Stimulated activated CD4-positive, alpha-beta T cell treated with anti-CD3 and anti-CD28 coated beads, Interleukin-2, amount 100 ng/mL, for 24 hours (primary cell): ENCODE results near the gene ROBO2.

Experiments used
- DNase-seq, 2 donors: peaks; one replicate each; pipeline ENCODE4 v3.0.0-alpha.2; 2020

ROBO2 gene

DNA sequence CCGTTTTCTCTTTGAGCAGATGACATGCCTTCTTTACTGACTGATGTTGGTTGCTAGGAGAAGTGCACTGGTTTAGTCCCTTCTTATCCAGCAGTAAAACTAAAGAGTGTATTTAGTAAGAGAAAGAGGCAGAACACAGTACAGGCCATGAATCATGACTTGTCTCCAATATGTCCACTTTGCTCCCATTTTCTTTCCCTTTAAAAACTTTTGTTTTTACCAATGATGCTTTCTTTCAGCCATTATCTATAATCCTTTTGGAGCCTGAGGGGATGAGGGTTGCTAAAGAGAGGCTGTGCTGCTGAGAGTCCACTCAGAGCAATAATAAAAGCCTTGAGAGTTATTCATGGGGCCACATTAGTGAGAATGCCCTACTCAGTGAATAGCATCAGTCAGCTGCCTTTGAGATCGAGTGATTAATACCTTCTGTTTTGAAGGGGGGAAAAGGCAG, 12.2 kb downstream of the ROBO2 start:
- no peak for DNase-seq

DNA sequence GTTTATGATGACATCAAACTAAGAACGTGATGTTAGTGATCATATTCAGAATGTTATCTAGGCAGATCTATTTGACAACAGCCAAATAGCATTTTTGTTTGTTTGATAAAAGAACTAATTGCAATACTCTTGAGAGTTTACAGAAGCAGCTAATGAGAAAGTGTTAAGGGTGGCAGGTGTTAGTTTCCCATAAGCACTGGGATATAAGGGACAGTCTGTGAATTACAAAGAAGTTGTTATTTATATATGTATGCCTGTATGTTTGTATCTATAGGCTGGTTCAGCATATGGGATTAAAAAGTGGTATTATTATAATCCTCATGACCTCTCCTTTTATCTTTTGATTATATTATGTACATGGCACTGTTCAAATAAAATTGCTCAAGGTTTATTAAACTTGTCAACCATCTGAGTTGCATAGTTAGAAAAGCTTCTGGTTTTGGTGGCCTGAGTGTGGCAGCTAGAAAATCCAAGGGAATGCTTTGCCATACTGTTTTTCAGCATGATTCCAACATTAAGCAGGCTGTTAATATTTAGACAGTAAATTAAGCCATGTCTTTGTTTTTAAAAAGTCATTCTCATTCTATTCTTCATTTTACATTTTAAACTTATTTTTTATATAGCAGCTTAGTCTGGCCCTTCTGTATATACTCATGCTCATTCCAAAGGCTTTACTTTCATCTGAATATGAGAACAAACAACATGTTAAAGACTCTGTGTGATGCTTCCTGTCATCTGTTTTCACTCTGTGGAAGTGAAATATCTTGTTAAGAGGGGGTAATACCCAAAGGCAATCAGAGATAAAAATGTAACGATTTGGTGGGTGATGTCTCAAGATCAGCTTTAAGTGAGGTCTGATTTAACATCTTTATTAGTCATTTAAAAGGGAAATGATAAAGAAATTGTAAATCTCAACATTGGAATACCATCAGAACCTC, 13.1 kb downstream of the ROBO2 start:
- no peak for DNase-seq

DNA sequence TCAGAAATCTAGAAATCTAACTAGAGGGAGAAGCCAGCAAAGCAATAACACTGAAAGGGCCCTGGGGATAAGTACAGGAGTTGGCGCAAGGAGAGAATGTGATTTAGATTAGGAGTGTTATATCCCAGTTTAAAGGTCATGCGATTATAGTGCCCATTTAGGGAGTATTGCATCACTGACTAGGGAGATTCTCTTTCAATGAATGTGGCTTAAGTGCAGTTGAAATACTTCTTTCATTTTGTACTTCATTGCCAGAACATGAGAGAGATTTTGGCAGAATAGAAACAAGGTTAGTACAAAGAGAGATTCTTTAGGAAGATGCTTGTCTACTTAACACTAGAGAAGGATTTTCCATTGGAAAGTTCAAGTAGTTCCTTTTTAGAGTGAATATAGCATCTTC, 13.9 kb downstream of the ROBO2 start:
- no peak for DNase-seq

DNA sequence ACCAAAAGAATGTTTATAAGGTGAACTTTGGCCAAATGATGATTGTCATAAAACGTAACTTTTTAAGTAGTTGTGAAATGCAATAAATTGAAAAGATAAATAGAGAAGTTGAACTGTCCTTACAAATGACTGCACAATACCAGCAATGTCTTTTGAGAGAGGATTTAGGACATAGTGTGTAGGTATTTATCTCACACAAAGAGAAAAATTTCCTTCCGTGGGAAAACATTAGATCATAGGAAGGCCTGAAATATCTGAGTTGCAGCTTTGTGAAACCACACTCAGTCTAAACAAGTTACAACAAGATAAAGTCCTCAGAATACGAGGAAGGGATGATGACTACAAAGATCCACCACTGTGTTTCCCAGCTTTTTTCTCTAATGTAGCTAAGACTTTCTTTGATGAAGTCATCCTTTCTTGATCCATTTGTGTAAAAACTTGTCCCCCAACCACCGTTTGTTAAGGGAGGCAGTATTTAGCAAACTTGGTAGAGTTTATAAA, 16.0 kb downstream of the ROBO2 start:
- no peak for DNase-seq

DNA sequence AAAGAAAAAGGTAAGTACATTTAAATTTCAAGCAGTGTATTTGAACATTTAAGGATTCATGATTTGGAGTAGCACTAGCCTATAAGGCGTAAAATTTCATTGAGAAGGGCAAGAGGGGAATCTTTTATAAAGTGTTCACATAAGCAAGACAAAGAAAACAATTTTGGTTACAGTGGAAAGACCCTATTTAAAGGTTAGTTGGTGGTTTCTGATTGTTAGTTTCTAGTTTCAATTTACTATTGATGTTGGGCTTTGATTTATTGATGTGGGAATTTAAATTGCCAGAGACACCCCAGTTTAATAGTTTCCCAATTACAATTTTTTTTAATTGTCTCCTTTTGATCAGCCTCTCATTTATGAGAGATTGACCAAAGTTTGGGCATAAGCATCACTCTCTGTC, 19.5 kb downstream of the ROBO2 start:
- DNase-seq, result no peak

DNA sequence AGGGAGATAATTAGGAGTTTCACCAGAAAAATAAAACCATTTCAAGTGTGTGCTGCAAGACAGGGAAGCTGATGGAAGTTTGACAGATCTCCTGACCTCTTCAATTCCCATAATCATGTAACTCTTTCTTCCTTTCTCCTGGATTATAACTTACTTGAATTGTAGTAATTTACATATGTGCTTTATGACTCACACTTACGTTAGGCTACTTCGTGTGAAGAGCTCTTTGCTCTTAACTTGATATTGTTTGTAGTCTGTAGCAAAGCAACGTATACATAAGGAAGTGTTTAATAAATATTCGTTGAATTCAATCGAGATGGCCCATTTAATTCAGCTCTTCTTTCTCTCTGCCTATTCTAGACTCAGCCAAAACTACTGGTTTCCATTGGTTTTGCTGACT, 23.5 kb downstream of the ROBO2 start:
- DNase-seq, result no peak

DNA sequence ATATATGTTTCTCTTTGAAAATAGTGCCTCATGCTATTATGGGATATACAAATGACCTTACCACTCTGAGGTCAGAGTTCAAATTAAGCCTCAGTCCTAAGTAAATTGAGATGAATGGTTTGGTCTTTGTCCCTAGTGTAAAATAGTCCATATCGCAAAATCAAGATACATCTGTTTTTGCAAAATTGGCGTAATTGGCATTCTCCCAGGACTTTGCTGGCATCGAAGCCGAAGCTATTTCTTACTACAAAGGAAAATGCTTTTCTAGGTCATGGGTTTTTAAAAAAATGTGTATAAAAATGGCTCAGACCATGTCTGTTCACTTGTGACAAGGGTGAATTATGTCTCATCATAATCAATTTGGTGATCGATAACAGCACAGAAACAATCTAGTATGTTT, 25.9 kb downstream of the ROBO2 start:
- DNase-seq, result no peak

DNA sequence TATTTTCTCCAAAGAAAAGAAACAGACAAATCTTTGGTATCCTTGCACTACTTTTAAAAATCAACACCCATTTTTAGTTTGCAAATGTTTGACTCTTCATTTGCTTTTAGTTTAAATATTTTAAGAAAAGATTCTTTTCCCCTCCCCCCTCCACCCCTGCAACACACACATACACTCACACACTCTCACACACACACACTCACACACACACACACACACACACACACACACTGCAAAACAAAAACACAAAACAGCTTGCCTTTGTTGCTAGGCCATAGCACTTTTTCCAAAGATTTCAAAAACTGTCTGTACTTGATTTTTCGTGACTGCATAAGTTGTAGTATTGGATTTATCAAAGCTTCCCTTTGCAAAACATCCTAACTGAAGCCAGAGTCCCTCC, 26.9 kb downstream of the ROBO2 start:
- DNase-seq, result no peak

DNA sequence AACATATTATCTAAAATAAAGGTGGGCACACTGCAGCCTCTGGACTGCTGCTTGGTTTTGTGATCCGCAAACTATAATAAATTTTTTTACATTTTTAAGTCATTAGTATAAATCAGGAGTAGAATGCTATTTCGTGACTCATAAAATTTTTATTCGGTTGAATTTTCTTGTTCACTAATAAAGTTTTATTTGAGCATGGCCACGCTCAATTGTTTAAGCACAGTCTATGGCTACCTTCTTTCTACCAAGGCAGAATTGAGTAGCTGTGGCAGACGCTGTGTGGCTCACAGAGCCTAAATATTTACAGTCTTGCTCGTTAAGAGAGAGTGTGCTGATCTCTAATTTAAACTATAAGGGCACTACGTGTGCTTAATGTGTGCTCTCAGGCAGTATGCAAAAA, 28.9 kb downstream of the ROBO2 start:
- no peak for DNase-seq

DNA sequence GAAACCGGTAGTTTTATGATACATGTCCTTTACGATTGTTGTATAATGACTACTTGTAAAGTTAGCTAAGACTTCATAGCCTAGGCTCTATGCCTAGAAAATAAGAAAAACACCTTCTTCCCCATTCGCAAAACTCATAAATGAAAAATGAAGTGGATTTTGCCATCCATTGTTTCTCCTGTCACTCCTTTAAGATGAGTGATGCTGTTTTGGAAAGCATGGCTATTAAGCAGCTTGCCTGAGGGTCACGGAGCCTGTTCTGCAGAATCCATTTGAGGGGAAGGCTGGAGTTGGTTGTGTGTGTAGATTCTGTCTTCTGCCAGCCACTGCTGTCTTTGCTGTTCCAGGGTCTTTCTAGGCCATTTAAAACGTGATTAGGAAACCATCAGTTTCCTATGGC, 31.5 kb downstream of the ROBO2 start:
- no peak for DNase-seq

DNA sequence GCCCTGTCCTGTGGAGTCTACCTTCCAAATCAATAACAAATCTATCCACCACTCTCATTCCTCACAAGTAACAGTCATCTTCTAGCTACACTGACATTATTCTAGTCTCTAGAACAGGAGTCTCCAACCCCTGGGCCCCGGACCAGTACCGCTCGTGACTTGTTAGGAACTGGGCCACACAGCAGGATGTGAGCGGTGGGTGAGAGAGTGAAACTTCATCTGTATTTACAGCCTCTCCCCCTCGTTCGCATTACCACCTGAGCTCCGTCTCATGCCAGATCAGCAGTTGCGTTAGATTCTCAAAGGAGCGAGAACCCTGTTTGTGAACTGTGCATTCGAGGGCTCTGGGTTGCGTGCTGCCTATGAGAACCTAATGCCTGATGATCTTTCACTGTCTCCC, 31.9 kb downstream of the ROBO2 start:
- no peak for DNase-seq

DNA sequence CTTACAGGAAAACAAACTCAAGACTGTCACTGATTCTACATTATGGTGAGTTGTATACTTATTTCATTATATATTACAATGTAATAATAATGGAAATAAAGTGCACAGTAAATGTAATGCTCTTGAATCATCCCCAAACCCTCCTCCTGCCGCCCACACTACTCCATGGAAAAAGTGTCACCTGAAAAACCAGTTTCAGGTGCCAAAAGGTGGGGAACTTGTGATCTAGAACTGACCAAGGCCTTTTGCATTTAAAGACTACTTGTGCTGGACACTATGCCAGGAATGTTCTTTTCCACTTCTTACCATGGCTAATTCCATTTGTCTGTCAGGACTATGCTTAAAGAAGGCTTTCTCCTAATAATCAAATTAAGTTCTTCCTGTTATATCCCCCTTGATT, 32.3 kb downstream of the ROBO2 start:
- DNase-seq, result no peak

DNA sequence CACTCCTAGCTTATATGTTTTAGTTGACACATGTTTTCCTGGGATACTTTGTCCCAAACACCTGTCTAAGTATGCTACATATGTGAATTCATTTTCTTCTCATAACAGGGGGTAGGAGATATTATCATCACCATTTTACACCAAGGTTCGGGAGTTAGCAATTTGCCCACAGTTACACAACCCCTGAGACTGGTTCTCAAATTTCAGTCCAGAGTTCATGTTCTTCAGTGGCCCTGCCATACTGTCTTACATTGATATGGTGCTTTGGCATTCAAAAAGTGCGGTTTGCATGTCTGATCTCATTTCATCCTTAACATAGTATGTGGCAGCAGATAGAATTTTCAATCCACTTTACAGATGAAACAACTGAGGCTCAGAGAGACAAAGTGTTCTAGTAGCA, 38.4 kb downstream of the ROBO2 start:
- DNase-seq, result no peak

DNA sequence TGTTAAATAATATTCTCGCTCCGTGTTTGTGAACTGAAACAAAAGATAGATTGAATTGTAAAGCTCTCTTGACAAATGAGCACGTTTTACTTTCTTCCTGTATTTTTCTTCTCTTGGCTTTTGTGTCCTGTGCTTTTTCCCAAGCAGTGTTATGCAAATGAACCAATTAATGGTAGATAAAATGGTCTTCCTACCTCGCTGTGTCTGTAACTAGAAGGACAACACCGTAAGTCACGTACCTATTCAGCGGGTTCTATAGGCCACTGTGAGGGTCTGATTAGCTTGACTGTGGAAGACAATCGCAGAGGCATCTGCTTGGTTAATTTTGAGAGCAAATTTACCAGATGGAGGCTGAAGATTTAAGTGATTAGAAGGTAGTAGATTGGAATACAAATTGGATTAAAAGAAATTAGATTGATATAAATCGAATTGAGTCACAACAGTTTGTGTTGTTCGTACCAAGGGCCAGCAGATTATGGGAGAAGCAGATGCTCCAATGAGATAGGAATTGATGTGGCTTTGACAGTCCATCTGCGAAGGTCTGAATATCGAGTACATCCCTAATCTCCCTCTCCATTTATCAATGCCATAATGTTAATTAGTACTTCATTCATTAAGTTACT, 40.2 kb downstream of the ROBO2 start:
- DNase-seq, result no peak

DNA sequence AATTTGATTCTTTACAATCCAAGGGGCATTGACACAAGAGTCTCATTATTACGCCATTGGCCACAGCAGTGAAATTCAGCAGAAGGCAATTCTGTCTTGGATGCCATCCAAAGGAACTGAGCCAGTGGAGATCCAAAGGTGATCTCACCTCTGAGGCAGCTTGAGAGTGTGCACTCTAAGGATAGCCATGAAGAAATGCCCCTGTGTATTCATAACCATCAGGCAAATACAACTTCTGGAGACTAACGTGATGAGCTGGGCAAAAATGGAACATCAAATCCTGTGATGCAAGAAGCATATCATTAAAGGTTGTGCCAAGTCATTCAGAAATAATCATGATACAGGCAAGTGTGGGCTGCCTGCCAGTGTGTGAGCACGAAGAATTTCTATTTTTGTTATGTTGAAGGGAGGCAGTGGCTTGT, 41.4 kb downstream of the ROBO2 start:
- no peak for DNase-seq

DNA sequence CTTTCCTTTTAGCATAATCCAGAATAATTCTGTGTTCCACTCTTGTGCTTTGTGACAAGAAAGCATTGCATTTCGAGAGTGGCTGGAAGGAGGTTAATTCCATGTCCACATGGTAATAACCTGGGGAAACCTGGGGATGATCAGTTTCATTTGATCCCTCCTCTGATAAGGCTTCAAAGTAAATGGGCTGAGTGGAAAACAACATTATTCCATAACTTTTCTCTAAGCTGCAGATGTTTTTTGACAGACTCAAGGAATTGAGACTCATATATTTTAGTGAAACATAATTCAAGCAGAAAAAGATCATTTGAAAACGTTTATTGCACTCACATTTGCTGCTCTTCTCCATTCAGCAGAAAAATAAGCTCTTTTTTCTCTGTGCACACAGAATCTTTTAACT, 44.6 kb downstream of the ROBO2 start:
- no peak for DNase-seq

DNA sequence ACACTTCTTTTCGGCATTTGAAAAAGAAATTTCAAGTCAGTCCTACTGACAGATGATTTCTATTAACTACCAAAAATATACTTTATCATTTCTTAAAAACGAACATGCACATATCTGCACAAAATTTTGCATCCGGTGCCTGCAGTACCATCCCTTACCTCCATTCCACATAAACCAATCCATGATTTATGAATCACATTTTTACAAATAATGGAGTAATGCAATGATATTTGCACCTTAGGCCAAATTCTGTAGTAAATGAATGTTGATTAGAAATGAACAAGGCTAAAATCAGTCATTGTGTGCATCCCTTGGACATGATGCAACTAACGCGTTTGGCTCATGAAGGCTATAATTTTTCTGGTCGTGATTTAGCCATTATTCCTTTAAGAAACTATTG, 46.5 kb downstream of the ROBO2 start:
- no peak for DNase-seq

DNA sequence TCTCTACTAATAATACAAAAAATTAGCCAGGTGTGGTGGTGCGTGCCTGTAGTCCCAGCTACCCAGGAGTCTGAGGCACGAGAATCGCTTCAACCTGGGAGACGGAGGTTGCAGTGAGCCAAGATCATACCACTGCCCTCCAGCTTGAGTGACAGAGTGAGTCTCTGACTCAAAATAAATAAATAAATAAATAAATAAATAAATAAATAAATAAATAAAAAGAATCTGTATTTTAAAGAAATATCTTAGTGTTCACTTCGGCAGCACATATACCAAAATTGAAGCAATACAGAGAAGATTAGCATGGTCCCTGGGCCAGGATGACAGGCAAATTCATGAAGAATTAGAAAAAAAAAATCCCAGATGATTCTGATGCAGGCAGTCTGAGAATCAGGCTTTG, 51.9 kb downstream of the ROBO2 start:
- no peak for DNase-seq

DNA sequence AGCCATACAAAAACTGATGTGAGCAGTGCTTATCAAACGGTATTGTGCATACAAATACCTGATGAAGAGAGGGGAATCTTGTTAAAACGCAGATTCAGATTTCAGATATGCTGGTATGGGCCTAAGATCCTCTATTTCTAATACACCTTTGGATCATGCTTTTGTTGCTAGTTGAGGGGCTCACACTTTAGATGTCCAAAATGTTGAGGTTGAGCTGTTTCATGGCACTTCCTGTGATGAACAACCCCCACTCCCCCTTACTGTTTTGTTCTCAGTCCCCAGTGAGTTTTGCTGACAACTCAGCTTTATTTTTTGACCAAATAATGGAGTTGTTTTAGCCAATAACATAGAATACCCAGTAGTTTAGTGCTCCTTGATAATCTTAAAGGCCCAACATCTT, 53.2 kb downstream of the ROBO2 start:
- DNase-seq, result no peak

DNA sequence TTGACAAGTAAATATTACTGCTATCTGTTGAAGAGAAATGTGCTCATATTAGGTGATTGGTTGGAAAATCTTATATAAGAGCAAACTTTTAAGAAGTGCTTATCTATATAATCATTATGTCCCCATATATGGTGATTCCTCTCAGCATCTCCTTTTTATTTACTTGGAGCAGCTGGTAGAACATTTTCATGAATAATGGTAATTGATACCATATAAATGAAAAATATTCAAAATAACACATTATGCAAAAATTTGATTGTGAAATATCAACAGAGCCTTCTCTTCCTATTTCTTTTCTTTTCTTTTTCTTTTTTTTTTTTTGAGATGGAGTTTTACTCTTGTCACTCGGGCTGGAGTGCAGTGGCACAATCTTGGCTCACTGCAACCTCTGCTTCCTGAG, 56.2 kb downstream of the ROBO2 start:
- DNase-seq, result no peak

DNA sequence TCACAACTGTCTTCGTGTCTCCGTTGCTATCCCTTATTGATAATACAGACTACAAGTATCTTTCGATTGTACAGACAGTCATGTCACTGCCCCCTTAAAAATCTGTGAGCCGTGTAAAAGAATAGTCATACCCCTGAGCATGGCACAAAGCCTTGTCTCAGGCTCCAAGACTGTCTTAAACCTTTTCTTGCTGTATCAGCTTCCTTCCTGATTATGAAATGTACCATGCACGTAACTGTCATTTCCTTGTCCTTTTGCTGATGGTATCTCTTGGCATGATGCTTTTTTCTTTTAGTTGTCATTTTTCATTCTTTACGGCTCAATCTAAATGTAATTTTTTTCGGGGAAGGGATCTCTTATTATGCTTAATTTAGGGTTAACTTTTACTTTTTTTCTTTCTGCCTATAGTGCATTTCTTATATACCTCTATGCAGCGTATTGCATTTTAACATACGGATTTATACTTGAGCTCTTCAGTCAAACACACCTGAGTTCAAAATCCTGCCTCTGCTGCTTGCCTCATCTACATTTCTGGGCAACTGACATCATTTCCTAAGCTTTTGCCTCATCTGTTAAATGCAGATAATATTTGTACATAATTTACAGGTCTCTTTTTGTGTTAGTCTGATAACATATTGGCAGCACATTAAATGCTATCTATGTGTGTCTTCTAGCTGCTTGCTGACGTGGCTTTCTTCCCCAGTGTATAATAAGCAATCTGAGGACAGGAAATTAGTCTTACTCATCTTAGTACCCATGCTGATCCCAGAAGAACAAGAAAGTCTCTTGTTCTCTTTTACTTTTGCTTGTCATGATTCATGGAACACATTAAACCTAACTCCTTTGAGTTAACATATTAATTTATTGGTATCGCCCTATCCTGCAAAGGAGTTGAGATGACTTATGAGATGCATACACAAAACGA, 57.3 kb downstream of the ROBO2 start:
- no peak for DNase-seq

DNA sequence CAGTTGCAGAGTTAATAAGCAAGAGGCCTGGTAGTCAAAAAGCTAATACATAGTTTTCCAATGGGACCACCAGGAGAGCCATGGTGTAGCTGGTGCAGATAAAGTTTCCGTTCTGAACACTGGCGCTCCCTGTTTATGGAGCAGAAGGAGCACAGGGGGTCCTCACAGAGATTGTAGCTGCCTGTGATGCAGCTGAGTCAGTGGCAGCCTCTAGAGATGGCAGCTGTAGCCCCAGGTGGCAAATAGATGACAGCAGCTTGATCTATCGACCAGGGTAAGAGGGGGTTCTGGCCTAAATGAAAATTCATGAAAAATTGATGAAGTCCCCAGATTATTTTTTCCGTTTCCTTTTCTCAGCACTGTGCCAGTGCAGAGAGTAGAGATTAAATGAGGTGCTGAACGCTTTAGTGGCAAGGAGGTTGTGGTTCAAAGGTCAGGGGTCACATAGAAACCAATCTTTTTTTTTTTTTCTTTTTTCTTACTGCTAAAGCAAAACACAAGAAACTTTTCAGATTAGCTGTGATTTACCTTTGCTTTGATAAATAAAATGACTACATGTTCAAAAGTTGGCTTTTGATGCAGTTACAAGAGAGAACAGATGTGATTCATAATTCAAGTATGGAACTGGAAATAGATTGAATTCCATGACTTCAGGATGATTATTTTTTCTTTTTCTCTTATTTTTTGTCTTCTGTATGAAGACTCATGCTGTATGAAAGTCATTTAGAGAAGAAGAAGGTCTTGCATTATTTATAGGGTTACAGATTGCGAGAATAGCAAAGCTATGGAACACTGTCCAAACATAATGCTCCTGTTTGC, 63.3 kb downstream of the ROBO2 start:
- no peak for DNase-seq
